HepG2 (cell line): ENCODE measurements around the gene DGCR6. TPM values are rescaled to one million over a fixed set of nuclear protein-coding genes. Genes with fewer than 3 reads are reported as not detected.
A peak's percentile ranks its signal among the peaks of the same experiment; 100 is the strongest.

Experiments
- ATAC-seq: fragments of 200-7000 bp; cut with Tn5 transposase; 3 replicates; pipeline ENCODE4 v1.9.1; 2020; ENCODE audit warnings: mild to moderate bottlenecking, moderate library complexity
- BruUV-seq: library from RNA; stranded (reverse); fragments of 400-500 nt; replicated peaks from 2 replicates; lab custom pipeline; 2021; lab: Mats Ljungman, UMichigan
- CTCF ChIA-PET: fragments of 300-600 bp; formaldehyde crosslinking; extraction: SDS; loops from one replicate; lab custom pipeline; 2021; ENCODE audit warnings: low total read pairs, inconsistent platforms, low intra/inter-chr PET ratio; lab: Yijun Ruan, JAX
- POLR2A ChIA-PET: fragments of 350-600 bp; sonication (Branson Sonifier 250); formaldehyde crosslinking; loops from one replicate; lab custom pipeline; 2020; ENCODE audit warnings: antibody characterized with exemption, inconsistent platforms; lab: Yijun Ruan, JAX
- DNase-seq: peaks from one replicate; pipeline ENCODE4 v3.0.0-alpha.2; 2015; ENCODE audit warnings: low spot score
- FAIRE-seq: peaks from 3 replicates; lab custom pipeline; 2011; peaks lifted over from hg19 to GRCh38; lab: Jason Lieb, UNC
- H2AFZ ChIP-seq: one replicate; pipeline ENCODE4 v1.6.1; 2011; ENCODE audit warnings: low read length, inconsistent platforms
- H3K27ac ChIP-seq: fragments of 300-600 bp; 3 replicates; pipeline ENCODE4 v1.8.0; 2011; ENCODE audit warnings: mixed run types, mild to moderate bottlenecking, mixed read lengths, low read length, inconsistent platforms; ENCODE audit not compliant: insufficient read depth; ENCODE audit errors: extremely low read length
- H3K27me3 ChIP-seq, 2 experiments: fragments of 200-600 bp in 1 of 2; 2 replicates in 1 of 2; 3 replicates in 1 of 2; pipeline versions ENCODE4 v1.6.0 to v1.8.0; 2011; ENCODE audit warnings: low read length in 2 of 2, mild to moderate bottlenecking in 2 of 2, moderate library complexity in 2 of 2, inconsistent platforms in 1 of 2; ENCODE audit not compliant: insufficient read depth in 2 of 2, control insufficient read depth in 1 of 2
- H3K36me3 ChIP-seq, 2 experiments: fragments of 200-600 bp in 1 of 2; replicated peaks in 1 of 2; 2 replicates in 1 of 2; 3 replicates in 1 of 2; pipeline versions ENCODE4 v1.5.1 to v1.8.0; 2011; ENCODE audit warnings: low read length in 2 of 2, inconsistent platforms in 1 of 2; ENCODE audit not compliant: insufficient read depth in 2 of 2, control insufficient read depth in 1 of 2
- H3K4me1 ChIP-seq: 2 replicates; pipeline ENCODE4 v1.5.1; 2012; ENCODE audit warnings: low read length, inconsistent platforms; ENCODE audit not compliant: insufficient read depth
- H3K4me2 ChIP-seq: 2 replicates; pipeline ENCODE4 v1.6.0; 2011; ENCODE audit warnings: low read depth, low read length, inconsistent platforms
- H3K4me3 ChIP-seq, 3 experiments: fragments of 200-600 bp in 1 of 3; sonication (generic), shearing (Covaris generic) in 1 of 3; replicated peaks in 1 of 3; 2 replicates each; pipeline ENCODE4 v1.5.1; 2011 to 2016; ENCODE audit warnings: low read length in 3 of 3, inconsistent platforms in 2 of 3, low read depth in 2 of 3, mild to moderate bottlenecking in 2 of 3, control low read depth in 1 of 3, mixed read lengths in 1 of 3; ENCODE audit not compliant: insufficient read depth in 1 of 3
- H3K79me2 ChIP-seq: one replicate; pipeline ENCODE4 v1.6.1; 2011; ENCODE audit warnings: low read length, inconsistent platforms; ENCODE audit not compliant: insufficient read depth
- H3K9ac ChIP-seq: 2 replicates; pipeline ENCODE4 v1.6.0; 2011; ENCODE audit warnings: mild to moderate bottlenecking, low read depth, low read length, inconsistent platforms; ENCODE audit not compliant: insufficient read depth
- H3K9me3 ChIP-seq: 2 replicates; pipeline ENCODE4 v1.5.1; 2012; ENCODE audit warnings: mild to moderate bottlenecking, low read length
- H4K20me1 ChIP-seq: 2 replicates; pipeline ENCODE4 v1.6.0; 2011; ENCODE audit warnings: inconsistent platforms, mild to moderate bottlenecking, low read length, moderate library complexity; ENCODE audit not compliant: insufficient read depth
- CBFB ChIP-seq: sonication (generic); formaldehyde crosslinking; IDR thresholded peaks from 2 replicates; pipeline ENCODE4 v1.4.0; 2020; ENCODE audit warnings: missing genetic modification reagents
- GPBP1L1 ChIP-seq: sonication (generic); formaldehyde crosslinking; IDR thresholded peaks from 2 replicates; pipeline ENCODE4 v1.5.0; 2020; ENCODE audit warnings: mild to moderate bottlenecking, missing genetic modification reagents
- MBD4 ChIP-seq: IDR thresholded peaks from 2 replicates; pipeline ENCODE4 v1.6.1; 2012; ENCODE audit warnings: low read length, inconsistent platforms, borderline replicate concordance
- MIXL1 ChIP-seq: IDR thresholded peaks from 2 replicates; pipeline ENCODE4 v1.6.1; 2016
- RARG ChIP-seq: sonication (generic); formaldehyde crosslinking; IDR thresholded peaks from 2 replicates; pipeline ENCODE4 v1.4.0; 2020; ENCODE audit warnings: low read depth, mild to moderate bottlenecking, missing genetic modification reagents
- SP2 ChIP-seq: sonication (generic); formaldehyde crosslinking; IDR thresholded peaks from 2 replicates; pipeline ENCODE4 v1.5.1; 2020; ENCODE audit warnings: mild to moderate bottlenecking, missing genetic modification reagents
- ZBTB7A ChIP-seq: sonication (generic); formaldehyde crosslinking; IDR thresholded peaks from 2 replicates; pipeline ENCODE4 v1.8.0; 2022; ENCODE audit warnings: mild to moderate bottlenecking, missing genetic modification reagents
- ZFP36 ChIP-seq: fragments of 150-350 bp; IDR thresholded peaks from 2 replicates; pipeline ENCODE4 v1.6.1; 2018; ENCODE audit warnings: borderline replicate concordance, low read length, low read depth; ENCODE audit not compliant: partially characterized antibody
- ZNF138 ChIP-seq: sonication (generic); formaldehyde crosslinking; IDR thresholded peaks from 2 replicates; pipeline ENCODE4 v1.5.0; 2020; ENCODE audit warnings: mild to moderate bottlenecking, low read depth, missing genetic modification reagents
- ZNF333 ChIP-seq: sonication (generic); formaldehyde crosslinking; IDR thresholded peaks from 2 replicates; pipeline ENCODE4 v1.4.0; 2020; ENCODE audit warnings: mild to moderate bottlenecking, missing genetic modification reagents, borderline replicate concordance
- ZNF800 ChIP-seq: sonication (generic); formaldehyde crosslinking; IDR thresholded peaks from 2 replicates; pipeline ENCODE4 v1.4.0; 2020; ENCODE audit warnings: missing genetic modification reagents
- WGBS: methylation state at CpG from one replicate; pipeline ENCODE4 v1.1.6; 2017; ENCODE audit warnings: low lambda C conversion rate; 5-methylcytosine and 5-hydroxymethylcytosine counted together
- in situ Hi-C: cut with HindIII; loops from 2 replicates; pipeline ENCODE4 v1.10.0; 2017; ENCODE audit warnings: low pct_unique_long_range_greater_than_20kb; ENCODE audit not compliant: extremely low pct_ligation_motif_present
- intact Hi-C: fragments of 100-400 bp; cut with micrococcal nuclease; formaldehyde crosslinking; loops from one replicate; pipeline ENCODE4 v1.10.0; 2022; ENCODE audit not compliant: unreplicated experiment
- polyA plus RNA-seq, 8 experiments: library from polyadenylated mRNA; depleted of rRNA in 3 of 8; stranded (reverse) in 7 of 8; unstranded in 1 of 8; fragments of >200 nt; fragmentation: Illumina TruSeq in 4 of 8; extraction: Trizol in 4 of 8; gene quantifications; 2 replicates each; pipeline versions ENCODE4 v1.2.1 to v1.2.3, GENCODE V29; 2011 to 2016; ENCODE audit warnings: low read depth in 4 of 8, missing spikeins in 1 of 8, mixed read lengths in 1 of 8; ENCODE audit not compliant: insufficient read depth in 1 of 8
- total RNA-seq, 5 experiments: library from RNA; depleted of rRNA; stranded (reverse); fragments of >200 nt; fragmentation: Illumina TruSeq; extraction: Trizol; gene quantifications; 2 replicates each; pipeline ENCODE4 v1.2.3, GENCODE V29; 2016; ENCODE audit warnings: low read depth in 1 of 5

DGCR6 gene
- total and polyA plus RNA-seq, 2 of the 13 experiments (the other 11 are each of a cell fraction or from before 2014, with no cell fraction given): 0.07 TPM; not detected in 1

- BruUV-seq: no TSS peak
- H3K36me3 ChIP-seq: no peaks in the 10 kb centered on the region
- POLR2A ChIA-PET: no interaction called here
- in situ Hi-C loops: no loop called here
- no peak for TF ChIP-seq GPBP1L1
- no peak for TF ChIP-seq ZNF333 (CRISPR knock-in tag)
- no peak for TF ChIP-seq ZBTB7A (CRISPR knock-in tag)
- no peak for TF ChIP-seq ZNF800 (CRISPR knock-in tag)
- TF ChIP-seq CBFB (CRISPR knock-in tag): no peak
- TF ChIP-seq RARG (CRISPR knock-in tag): no peak
- TF ChIP-seq ZNF138: no peak
- TF ChIP-seq ZFP36: no peak
- TF ChIP-seq MBD4: no peak
- TF ChIP-seq SP2: no peak
- TF ChIP-seq MIXL1 (CRISPR knock-in tag): no peak
- TF ChIP-seq, all 625 proteins: peak for 0
- no peaks in the 10 kb centered on the region for H3K79me2 ChIP-seq
- DNase-seq: no peak
- H3K9me3 ChIP-seq: no peaks in the 10 kb centered on the region
- no peak overlapping the region for H3K4me3 ChIP-seq
- WGBS: no CpG with 5 or more reads among the region's 5 CpGs
- H2AFZ ChIP-seq: no peak overlapping the region
- no peak overlapping the region for H3K27ac ChIP-seq
- H4K20me1 ChIP-seq: no peaks in the 10 kb centered on the region
- peak; percentile 75 for ATAC-seq
- no peaks in the 10 kb centered on the region for H3K27me3 ChIP-seq
- CTCF ChIA-PET: no interaction called here
- H3K9ac ChIP-seq: no peak overlapping the region
- intact Hi-C loops: no loop called here
- peak; percentile 39 for FAIRE-seq
- H3K4me2 ChIP-seq: no peak overlapping the region
- no peaks in the 10 kb centered on the region for H3K4me1 ChIP-seq
Observed at GRCh38 chr22:18929459-18929858, 23.3 kb downstream of the DGCR6 start.
